Fibroblast of villous mesenchyme (primary cell): Measurements from ENCODE around the gene TMEM81. TPM values are rescaled to one million over a fixed set of nuclear protein-coding genes. Genes with fewer than 3 reads are reported as not detected.

Experiments used
- total RNA-seq: library from RNA; depleted of rRNA; stranded (reverse); fragments of >200 nt; gene quantifications from 2 replicates; pipeline ENCODE4 v1.2.3, GENCODE V29; 2012

The TMEM81 gene
- total RNA-seq, 1 donor = 1.3 TPM

Other genes starting within 250 kb of the TMEM81 start
- gene NFASC, start 213.6 kb downstream of the TMEM81 start, total RNA-seq = 1.7 and 1.9 TPM in 2 replicates
- gene CNTN2, start 41.2 kb downstream of the TMEM81 start, total RNA-seq = not detected in 2 replicates
- gene RBBP5, start 37.5 kb upstream of the TMEM81 start, total RNA-seq = 14.2 and 22.5 TPM in 2 replicates
- 15.5 and 22.0 TPM in 2 replicates for gene DSTYK, start 127.2 kb upstream of the TMEM81 start, total RNA-seq
- 3.2 and 3.5 TPM in 2 replicates for gene TMCC2, start 143.5 kb upstream of the TMEM81 start, total RNA-seq
- 7.1 and 12.1 TPM in 2 replicates for gene NUAK2, start 237.3 kb upstream of the TMEM81 start, total RNA-seq